ENCODE results near the gene IDUA.
A peak's percentile ranks its signal among the peaks of the same experiment; 100 is the strongest.
"Not testable (repeated sequence)": the region's sequence is repeated elsewhere in the genome, so short reads cannot be mapped to it uniquely, and the experiment has no call there.

IDUA gene

GRCh38 chr4:1048773-1049590, 62.1 kb downstream of the IDUA start:
- H3K4me3 ChIP-seq (ENCODE audit: low read length), result no peak overlapping the region
- no peak for TF ChIP-seq CTCF (conservative IDR thresholded peaks at IDR 0.05; ENCODE audit: low read depth, low read length)
- no peak for DNase-seq (ENCODE audit: low read depth)

GRCh38 chr4:1049591-1049905, 62.7 kb downstream of the IDUA start:
- no peak for TF ChIP-seq CTCF (conservative IDR thresholded peaks at IDR 0.05; ENCODE audit: low read depth, low read length)
- no peak for DNase-seq (ENCODE audit: low read depth)
- no peak overlapping the region for H3K4me3 ChIP-seq (ENCODE audit: low read length)

GRCh38 chr4:1050486-1051213, 63.8 kb downstream of the IDUA start:
- no peak overlapping the region for H3K4me3 ChIP-seq (ENCODE audit: low read length)
- DNase-seq (ENCODE audit: low read depth), result no peak
- TF ChIP-seq CTCF (conservative IDR thresholded peaks at IDR 0.05; ENCODE audit: low read depth, low read length), result peak; percentile 34

GRCh38 chr4:1051472-1051871, 64.6 kb downstream of the IDUA start:
- no peak for TF ChIP-seq CTCF (conservative IDR thresholded peaks at IDR 0.05; ENCODE audit: low read depth, low read length)
- no peak overlapping the region for H3K4me3 ChIP-seq (ENCODE audit: low read length)
- no peak for DNase-seq (ENCODE audit: low read depth)

GRCh38 chr4:1052231-1052671, 65.4 kb downstream of the IDUA start:
- H3K4me3 ChIP-seq (ENCODE audit: low read length), result no peak overlapping the region
- DNase-seq (ENCODE audit: low read depth), result no peak
- TF ChIP-seq CTCF (conservative IDR thresholded peaks at IDR 0.05; ENCODE audit: low read depth, low read length), result no peak

GRCh38 chr4:1053080-1053661, 66.3 kb downstream of the IDUA start:
- TF ChIP-seq CTCF (conservative IDR thresholded peaks at IDR 0.05; ENCODE audit: low read depth, low read length), result no peak
- DNase-seq (ENCODE audit: low read depth), result no peak
- H3K4me3 ChIP-seq (ENCODE audit: low read length), result no peak overlapping the region

GRCh38 chr4:1053891-1054290, 67.0 kb downstream of the IDUA start:
- DNase-seq (ENCODE audit: low read depth); H3K4me3 ChIP-seq (ENCODE audit: low read length): not testable (repeated sequence)

All from retinal pigment epithelial cell (primary cell).